GM19193 (cell line): Measurements from ENCODE around the gene MIDN.

Experiments
- POLR2A ChIP-seq: IDR thresholded peaks from 4 replicates; pipeline ENCODE4 v1.6.1; 2011; ENCODE audit not compliant: insufficient read depth, insufficient read length; ENCODE audit errors: extremely low read depth

MIDN gene

GRCh38 chr19:1219786-1220476 lies 28.5 kb upstream of the MIDN start:
- TF ChIP-seq POLR2A: no peak

GRCh38 chr19:1220477-1220930 lies 27.9 kb upstream of the MIDN start:
- TF ChIP-seq POLR2A: no peak

- no peak for TF ChIP-seq POLR2A
Observed at GRCh38 chr19:1220976-1221903, 27.1 kb upstream of the MIDN start.

- no peak for TF ChIP-seq POLR2A
Observed at GRCh38 chr19:1221904-1222255, 26.5 kb upstream of the MIDN start.

GRCh38 chr19:1222394-1222793 lies 26.0 kb upstream of the MIDN start:
- no peak for TF ChIP-seq POLR2A

- TF ChIP-seq POLR2A: no peak
Observed at GRCh38 chr19:1223018-1223855, 25.1 kb upstream of the MIDN start.

GRCh38 chr19:1224047-1224825 lies 24.1 kb upstream of the MIDN start:
- no peak for TF ChIP-seq POLR2A

- TF ChIP-seq POLR2A: no peak
Observed at GRCh38 chr19:1224847-1225246, 23.5 kb upstream of the MIDN start.

GRCh38 chr19:1225440-1226226 lies 22.8 kb upstream of the MIDN start:
- no peak for TF ChIP-seq POLR2A

- TF ChIP-seq POLR2A: no peak
Observed at GRCh38 chr19:1226227-1226518, 22.2 kb upstream of the MIDN start.

- TF ChIP-seq POLR2A: no peak
Observed at GRCh38 chr19:1226522-1227303, 21.7 kb upstream of the MIDN start.

- no peak for TF ChIP-seq POLR2A
Observed at GRCh38 chr19:1227304-1228054, 20.9 kb upstream of the MIDN start.
